ENCODE data around the gene SRSF2.

Gene SRSF2

GRCh38 chr17:76709077-76709950, 27.8 kb downstream of the SRSF2 start:
- Histone ChIP-seq H3K4me3 (ENCODE audit: low read depth, low read length) (peak overlapping the region; percentile 78), H3K27me3 (replicated peaks) (no peaks in the 10 kb centered on the region), H3K36me3 (replicated peaks) (peaks cover 23% of the 10 kb centered on the region), H3K27ac (peak overlapping the region; percentile 87)
- in situ Hi-C loops (cut with HindIII; ENCODE audit: low pct_ligation_motif_present, low sequenced_read_pairs): no loop called here
- DNase-seq: peak; percentile 97
- no peak for TF ChIP-seq CTCF (IDR thresholded peaks at IDR 0.05; ENCODE audit: low read depth, low read length, missing control alignments)

DNA sequence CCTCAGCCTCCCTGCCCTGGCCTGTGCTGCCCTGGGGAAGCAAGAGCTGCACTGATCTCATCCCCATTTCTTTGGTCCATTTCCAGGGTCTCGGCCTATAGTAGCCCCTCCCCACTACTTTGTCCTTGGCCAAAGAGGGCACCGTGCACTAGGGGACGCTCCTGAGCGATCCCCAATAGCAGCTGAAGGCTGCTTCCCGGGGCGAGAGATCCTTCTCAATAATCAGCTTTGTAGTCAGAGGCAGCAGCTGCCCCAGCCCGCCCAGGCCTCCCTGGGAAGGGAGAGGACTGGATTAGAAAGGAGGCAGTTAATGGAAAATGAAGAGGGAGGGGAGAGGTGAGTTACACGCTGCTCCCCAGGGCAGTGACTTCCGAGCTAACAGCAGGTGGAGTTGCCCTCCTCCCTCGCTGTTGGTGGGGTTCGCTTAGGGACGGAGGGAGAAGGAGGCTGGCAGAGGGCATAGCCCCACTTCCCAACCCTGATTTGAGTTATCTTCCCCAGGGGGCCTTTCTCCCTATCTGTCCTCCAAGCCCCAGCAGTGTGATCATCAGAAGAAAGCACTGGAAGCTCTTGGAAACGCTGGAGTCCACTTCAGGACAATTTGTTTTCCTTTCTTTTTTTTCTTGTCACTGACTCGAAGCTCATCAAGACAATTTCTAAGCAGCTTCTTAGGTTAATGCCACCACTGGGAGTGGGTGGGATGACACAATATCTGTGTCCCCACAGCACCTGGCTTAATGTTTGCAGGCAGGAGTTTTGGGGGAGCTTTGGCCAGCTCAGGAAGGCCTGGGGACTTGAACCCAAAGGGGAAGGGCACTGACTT, 28.9 kb downstream of the SRSF2 start:
- DNase-seq: no peak
- Histone ChIP-seq H3K27me3 (replicated peaks) (no peaks in the 10 kb centered on the region), H3K4me3 (ENCODE audit: low read depth, low read length) (peak overlapping the region; percentile 78), H3K27ac (peak overlapping the region; percentile 87), H3K36me3 (replicated peaks) (peaks cover 11% of the 10 kb centered on the region)
- peak; percentile 61 for TF ChIP-seq CTCF (IDR thresholded peaks at IDR 0.05; ENCODE audit: low read depth, low read length, missing control alignments)
- in situ Hi-C loops (cut with HindIII; ENCODE audit: low pct_ligation_motif_present, low sequenced_read_pairs): no loop called here

DNA sequence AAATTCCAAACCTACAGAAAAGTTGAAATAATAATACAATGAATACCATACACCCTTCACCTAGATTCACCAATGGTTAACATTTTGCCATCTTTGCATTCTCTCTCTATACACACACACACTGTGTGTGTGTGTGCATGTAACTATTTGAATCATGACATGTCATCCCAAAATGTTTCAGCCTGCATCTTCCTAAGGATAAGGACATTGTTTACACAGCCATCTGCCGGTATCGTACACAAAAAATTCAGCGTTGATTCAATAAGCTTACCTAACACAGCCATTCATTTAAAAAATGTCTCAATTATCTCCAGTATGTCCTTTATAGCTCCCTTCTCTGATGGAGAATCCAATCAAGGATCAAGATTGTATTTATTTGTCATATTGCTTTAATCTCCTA, 30.3 kb downstream of the SRSF2 start:
- no peak overlapping the region for H3K27ac ChIP-seq
- DNase-seq: no peak
- no peaks in the 10 kb centered on the region for H3K27me3 ChIP-seq (replicated peaks)
- in situ Hi-C loops (cut with HindIII; ENCODE audit: low pct_ligation_motif_present, low sequenced_read_pairs): no loop called here
- TF ChIP-seq CTCF (IDR thresholded peaks at IDR 0.05; ENCODE audit: low read depth, low read length, missing control alignments): no peak
- no peak overlapping the region for H3K4me3 ChIP-seq (ENCODE audit: low read depth, low read length)
- H3K36me3 ChIP-seq (replicated peaks): peaks cover 8% of the 10 kb centered on the region

GRCh38 chr17:76704805-76705204, 32.3 kb downstream of the SRSF2 start:
- no peak for DNase-seq
- Histone ChIP-seq H3K27me3 (replicated peaks) (no peaks in the 10 kb centered on the region), H3K36me3 (replicated peaks) (peaks cover 7% of the 10 kb centered on the region), H3K27ac (no peak overlapping the region), H3K4me3 (ENCODE audit: low read depth, low read length) (no peak overlapping the region)
- peak; percentile 7 for TF ChIP-seq CTCF (IDR thresholded peaks at IDR 0.05; ENCODE audit: low read depth, low read length, missing control alignments)
- in situ Hi-C loops (cut with HindIII; ENCODE audit: low pct_ligation_motif_present, low sequenced_read_pairs): no loop called here

DNA sequence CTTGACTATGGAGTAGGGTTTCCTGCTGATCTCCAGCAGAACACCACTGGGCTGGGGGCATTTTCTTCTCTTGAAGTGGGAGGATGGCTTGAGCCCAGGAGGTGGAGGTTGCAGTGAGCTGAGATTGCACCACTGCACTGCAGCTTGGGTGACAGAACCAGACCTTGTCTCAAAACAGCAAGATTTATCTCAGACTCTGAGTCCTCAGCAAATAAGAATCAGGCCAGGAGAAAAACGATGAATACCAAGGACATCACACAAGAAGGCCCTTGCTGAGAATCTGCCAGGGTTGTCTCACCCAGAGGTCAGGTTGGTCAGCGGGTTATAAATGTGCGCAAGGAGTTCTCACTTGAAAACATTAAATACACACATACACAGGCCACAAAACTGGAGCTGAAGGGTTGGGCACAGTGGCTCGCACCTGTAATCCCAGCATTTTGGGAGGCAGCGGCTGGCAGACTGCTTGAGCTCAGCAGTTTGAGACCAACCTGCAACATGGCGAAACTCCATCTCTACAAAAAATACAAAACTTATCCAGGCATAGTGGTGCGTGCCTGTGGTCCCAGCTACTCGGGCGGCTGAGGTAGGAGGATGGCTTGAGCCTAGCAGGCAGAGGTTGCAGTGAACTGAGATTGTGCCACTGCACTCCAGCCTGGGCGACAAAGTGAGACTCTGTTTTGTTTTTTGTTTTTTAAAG, 34.0 kb downstream of the SRSF2 start:
- DNase-seq: no peak
- Histone ChIP-seq H3K4me3 (ENCODE audit: low read depth, low read length) (no peak overlapping the region), H3K27me3 (replicated peaks) (no peaks in the 10 kb centered on the region), H3K27ac (no peak overlapping the region), H3K36me3 (replicated peaks) (peaks cover 8% of the 10 kb centered on the region)
- in situ Hi-C loops (cut with HindIII; ENCODE audit: low pct_ligation_motif_present, low sequenced_read_pairs): no loop called here
- no peak for TF ChIP-seq CTCF (IDR thresholded peaks at IDR 0.05; ENCODE audit: low read depth, low read length, missing control alignments)
